ENCODE results near the gene CHPF.

CHPF gene

GRCh38 chr2:219496825-219497494, 46.6 kb downstream of the CHPF start:
- no peak for TF ChIP-seq CTCF (IDR thresholded peaks at IDR 0.05; ENCODE audit: low read depth, low read length)
- DNase-seq (ENCODE audit: extremely low read depth, low read depth), result no peak

GRCh38 chr2:219496247-219496824, 47.3 kb downstream of the CHPF start:
- no peak for TF ChIP-seq CTCF (IDR thresholded peaks at IDR 0.05; ENCODE audit: low read depth, low read length)
- DNase-seq (ENCODE audit: extremely low read depth, low read depth), result no peak

GRCh38 chr2:219495531-219496122, 48.0 kb downstream of the CHPF start:
- DNase-seq (ENCODE audit: extremely low read depth, low read depth), result peak; percentile 36

GRCh38 chr2:219494952-219495530, 48.6 kb downstream of the CHPF start:
- TF ChIP-seq CTCF (IDR thresholded peaks at IDR 0.05; ENCODE audit: low read depth, low read length), result no peak
- no peak for DNase-seq (ENCODE audit: extremely low read depth, low read depth)

More at GRCh38 chr2:219495531-219496122, 48.0 kb downstream of the CHPF start:
- peak; percentile 59 for TF ChIP-seq CTCF (IDR thresholded peaks at IDR 0.05; ENCODE audit: low read depth, low read length)

GRCh38 chr2:219493086-219493485, 50.5 kb downstream of the CHPF start:
- no peak for TF ChIP-seq CTCF (IDR thresholded peaks at IDR 0.05; ENCODE audit: low read depth, low read length)
- DNase-seq (ENCODE audit: extremely low read depth, low read depth), result no peak

GRCh38 chr2:219492575-219492974, 51.0 kb downstream of the CHPF start:
- no peak for TF ChIP-seq CTCF (IDR thresholded peaks at IDR 0.05; ENCODE audit: low read depth, low read length)
- no peak for DNase-seq (ENCODE audit: extremely low read depth, low read depth)
